Ovary (tissue), 3 donors: ENCODE results near the gene HSD17B14.

Experiments
- CTCF ChIP-seq, 3 donors: fragments of 450-650 bp in 2 of 3; fragments of 200-600 bp in 1 of 3; IDR thresholded peaks; one replicate each; pipeline versions ENCODE4 v1.5.1 to v1.8.0; 2016 to 2022; ENCODE audit warnings: antibody characterized with exemption in 3 of 3, mild to moderate bottlenecking in 1 of 3
- EP300 ChIP-seq: sonication (generic); formaldehyde crosslinking; IDR thresholded peaks from one replicate; pipeline ENCODE4 v1.6.1; 2017; ENCODE audit warnings: antibody characterized with exemption
- POLR2A ChIP-seq: fragments of 450-650 bp; IDR thresholded peaks from one replicate; pipeline ENCODE4 v1.6.1; 2017; ENCODE audit warnings: antibody characterized with exemption, mild to moderate bottlenecking, moderate library complexity
- donor health status: DM: no; HTN: no; CAD: no.

- TF ChIP-seq CTCF (IDR thresholded peaks at IDR 0.05): no peak
- TF ChIP-seq POLR2A: no peak
- no peak for TF ChIP-seq EP300
Observed at GRCh38 chr19:48830965-48831364, 5.3 kb downstream of the HSD17B14 start.
